ENCODE measurements around the gene UNC79. TPM values are rescaled to one million over a fixed set of nuclear protein-coding genes. Genes with fewer than 3 reads are reported as not detected.

The UNC79 gene
- total and polyA plus RNA-seq, 2 donors (not counting 3 experiments of a cell fraction or from before 2014, with no cell fraction given), result not detected

DNA sequence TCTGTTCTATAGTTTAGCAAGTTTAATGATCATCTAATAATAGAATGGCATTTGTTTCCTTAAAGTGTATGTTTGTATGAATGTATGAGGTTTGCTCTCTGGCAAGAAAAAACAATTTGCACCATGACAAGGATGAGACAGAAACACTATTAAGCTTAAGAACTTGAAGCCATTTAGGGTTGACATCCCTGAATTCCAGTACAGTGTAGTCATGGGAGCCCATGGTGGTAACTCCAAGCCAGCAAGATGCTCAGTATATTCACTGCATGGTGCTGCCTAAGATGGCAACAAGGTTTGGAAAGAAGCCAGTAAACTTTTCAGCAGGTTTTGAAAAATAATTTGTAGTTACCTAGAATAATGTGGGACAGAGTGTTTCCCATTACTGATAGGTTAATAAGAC lies 198.9 kb downstream of the UNC79 start:
- intact Hi-C loops (cut with micrococcal nuclease) (no loop called here), dilution Hi-C loops (cut with MboI; ENCODE audit: extremely low pct_ligation_motif_present, low sequenced_read_pairs) (no loop called here)
- H2AFZ ChIP-seq (ENCODE audit: low read depth, low read length), result no peak overlapping the region
- H3K36me3 ChIP-seq (ENCODE audit: control insufficient read depth in 2 of 2, extremely low read depth in 1 of 2, insufficient read depth in 2 of 2, low read length in 2 of 2), result no peaks in the 10 kb centered on the region
- no peak for FAIRE-seq
- DNase-seq (ENCODE audit: low read depth, low spot score), result no peak
- no peaks in the 10 kb centered on the region for H4K20me1 ChIP-seq (replicated peaks; ENCODE audit: control insufficient read depth, extremely low read depth, insufficient read depth, low read length)
- no TSS peak for BruUV-seq (replicated peaks)
- H3K9ac ChIP-seq (replicated peaks; ENCODE audit: extremely low read depth, insufficient read depth, low read length), result no peak overlapping the region
- no peaks in the 10 kb centered on the region for H3K9me1 ChIP-seq (replicated peaks; ENCODE audit: control insufficient read depth, extremely low read depth, insufficient read depth, low read length)
- ChIA-PET POLR2A (no interaction called here), CTCF (no interaction called here)
- no peaks in the 10 kb centered on the region for H3K4me1 ChIP-seq (ENCODE audit: control insufficient read depth, extremely low read depth, insufficient read depth, low read length)
- H3K9me3 ChIP-seq (replicated peaks; ENCODE audit: control insufficient read depth, insufficient read depth, low read length), result no peaks in the 10 kb centered on the region
- H3K27ac ChIP-seq (ENCODE audit: insufficient read depth, low read depth, low read length), result no peak overlapping the region
- H3K4me3 ChIP-seq (replicated peaks in 1 of 3; ENCODE audit: insufficient read depth in 1 of 3, low read depth in 1 of 3, low read length in 3 of 3), result no peak overlapping the region
- H3K4me2 ChIP-seq (ENCODE audit: insufficient read depth, low read length), result no peak overlapping the region
- no peaks in the 10 kb centered on the region for H3K79me2 ChIP-seq (ENCODE audit: control insufficient read depth, insufficient read depth, low read length)
- TF ChIP-seq JUN (IDR thresholded peaks at IDR 0.05; ENCODE audit: borderline replicate concordance, insufficient read depth, insufficient read length, low read depth), result no peak
- TF ChIP-seq, protein P1, sequence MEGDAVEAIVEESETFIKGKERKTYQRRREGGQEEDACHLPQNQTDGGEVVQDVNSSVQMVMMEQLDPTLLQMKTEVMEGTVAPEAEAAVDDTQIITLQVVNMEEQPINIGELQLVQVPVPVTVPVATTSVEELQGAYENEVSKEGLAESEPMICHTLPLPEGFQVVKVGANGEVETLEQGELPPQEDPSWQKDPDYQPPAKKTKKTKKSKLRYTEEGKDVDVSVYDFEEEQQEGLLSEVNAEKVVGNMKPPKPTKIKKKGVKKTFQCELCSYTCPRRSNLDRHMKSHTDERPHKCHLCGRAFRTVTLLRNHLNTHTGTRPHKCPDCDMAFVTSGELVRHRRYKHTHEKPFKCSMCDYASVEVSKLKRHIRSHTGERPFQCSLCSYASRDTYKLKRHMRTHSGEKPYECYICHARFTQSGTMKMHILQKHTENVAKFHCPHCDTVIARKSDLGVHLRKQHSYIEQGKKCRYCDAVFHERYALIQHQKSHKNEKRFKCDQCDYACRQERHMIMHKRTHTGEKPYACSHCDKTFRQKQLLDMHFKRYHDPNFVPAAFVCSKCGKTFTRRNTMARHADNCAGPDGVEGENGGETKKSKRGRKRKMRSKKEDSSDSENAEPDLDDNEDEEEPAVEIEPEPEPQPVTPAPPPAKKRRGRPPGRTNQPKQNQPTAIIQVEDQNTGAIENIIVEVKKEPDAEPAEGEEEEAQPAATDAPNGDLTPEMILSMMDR (IDR thresholded peaks at IDR 0.05; ENCODE audit: extremely low read depth in 1 of 2, insufficient read depth in 1 of 2, low read depth in 1 of 2, low read length in 2 of 2), result no peak
- H3K27me3 ChIP-seq (ENCODE audit: control insufficient read depth in 2 of 2, insufficient read depth in 2 of 2, low read length in 2 of 2), result no peaks in the 10 kb centered on the region

DNA sequence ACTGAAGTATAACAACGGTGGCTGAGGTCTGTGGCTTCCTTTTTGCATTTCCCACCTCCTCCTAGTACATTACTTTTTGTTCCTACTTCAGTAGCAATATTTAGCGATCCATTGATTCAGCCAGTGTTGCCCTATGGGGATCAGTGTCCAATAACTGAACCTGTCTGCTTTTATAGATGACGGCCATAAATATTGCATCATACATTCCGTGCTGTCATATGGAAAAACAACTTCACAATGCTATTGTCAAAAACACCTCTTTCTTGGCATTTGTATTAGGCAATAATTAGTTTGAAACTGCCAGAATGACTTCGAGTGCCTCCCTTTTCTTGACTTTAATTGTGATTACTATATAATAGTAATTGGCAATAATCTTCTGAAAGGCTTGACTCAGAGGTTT lies 208.1 kb downstream of the UNC79 start:
- ChIA-PET CTCF (no interaction called here), POLR2A (no interaction called here)
- dilution Hi-C loops (cut with MboI; ENCODE audit: extremely low pct_ligation_motif_present, low sequenced_read_pairs) (no loop called here), intact Hi-C loops (cut with micrococcal nuclease) (no loop called here)
- H3K4me3 ChIP-seq (replicated peaks in 1 of 3; ENCODE audit: insufficient read depth in 1 of 3, low read depth in 1 of 3, low read length in 3 of 3), result no peak overlapping the region
- H3K4me2 ChIP-seq (ENCODE audit: insufficient read depth, low read length), result no peak overlapping the region
- no TSS peak for BruUV-seq (replicated peaks)
- H3K79me2 ChIP-seq (ENCODE audit: control insufficient read depth, insufficient read depth, low read length), result no peaks in the 10 kb centered on the region
- FAIRE-seq, result no peak
- H3K9ac ChIP-seq (replicated peaks; ENCODE audit: extremely low read depth, insufficient read depth, low read length), result no peak overlapping the region
- H3K36me3 ChIP-seq (ENCODE audit: control insufficient read depth in 2 of 2, extremely low read depth in 1 of 2, insufficient read depth in 2 of 2, low read length in 2 of 2), result no peaks in the 10 kb centered on the region
- H3K9me3 ChIP-seq (replicated peaks; ENCODE audit: control insufficient read depth, insufficient read depth, low read length), result no peaks in the 10 kb centered on the region
- no peak overlapping the region for H2AFZ ChIP-seq (ENCODE audit: low read depth, low read length)
- H3K27ac ChIP-seq (ENCODE audit: insufficient read depth, low read depth, low read length), result no peak overlapping the region
- no peaks in the 10 kb centered on the region for H3K9me1 ChIP-seq (replicated peaks; ENCODE audit: control insufficient read depth, extremely low read depth, insufficient read depth, low read length)
- no peaks in the 10 kb centered on the region for H3K4me1 ChIP-seq (ENCODE audit: control insufficient read depth, extremely low read depth, insufficient read depth, low read length)
- H3K27me3 ChIP-seq (ENCODE audit: control insufficient read depth in 2 of 2, insufficient read depth in 2 of 2, low read length in 2 of 2), result no peaks in the 10 kb centered on the region
- DNase-seq (ENCODE audit: low read depth, low spot score), result no peak
- no peak for TF ChIP-seq GATA2 (IDR thresholded peaks at IDR 0.05; ENCODE audit: insufficient read depth, insufficient read length, low read depth, low read length)
- no peak for TF ChIP-seq POLR2AphosphoS5 (IDR thresholded peaks at IDR 0.05; ENCODE audit: insufficient read depth, low read depth, low read length)
- no peak for TF ChIP-seq JUN (IDR thresholded peaks at IDR 0.05; ENCODE audit: borderline replicate concordance, insufficient read depth, insufficient read length, low read depth)
- TF ChIP-seq MYC (IDR thresholded peaks at IDR 0.05; ENCODE audit: low read depth, low read length), result no peak
- TF ChIP-seq POLR2A (IDR thresholded peaks at IDR 0.05; ENCODE audit: low read depth, low read length), result no peak
- no peaks in the 10 kb centered on the region for H4K20me1 ChIP-seq (replicated peaks; ENCODE audit: control insufficient read depth, extremely low read depth, insufficient read depth, low read length)

Measured in endothelial cell of umbilical vein (primary cell).